H1 (cell line): ENCODE measurements around the gene LYPD1. TPM values are rescaled to one million over a fixed set of nuclear protein-coding genes. Genes with fewer than 3 reads are reported as not detected.

ENCODE experiments used
- CEBPB ChIP-seq: IDR thresholded peaks from 2 replicates; pipeline ENCODE4 v1.6.1; 2012; ENCODE audit warnings: low read depth, low read length
- RXRA ChIP-seq: IDR thresholded peaks from 2 replicates; pipeline ENCODE4 v1.6.1; 2011; ENCODE audit warnings: low read depth, mild to moderate bottlenecking, low read length, moderate library complexity; ENCODE audit not compliant: insufficient read depth
- polyA plus RNA-seq, 7 experiments: library from polyadenylated mRNA; depleted of rRNA in 3 of 7; stranded (reverse) in 5 of 7; unstranded in 2 of 7; fragments of >200 nt in 5 of 7; fragments of 200-250 nt in 2 of 7; gene quantifications; 1 replicate in 5 of 7; 2 replicates in 1 of 7; 4 replicates in 1 of 7; pipeline versions ENCODE4 v1.2.1 to v1.2.3, GENCODE V29; 2011 to 2013; ENCODE audit warnings: missing spikeins in 2 of 7, mixed read lengths in 2 of 7
- total RNA-seq: library from RNA; stranded (reverse); fragmentation: NEBNext Ultra II Directional; extraction: Animal tissue kit (Norgen Biotek cat#: 25700); gene quantifications from 2 replicates; pipeline ENCODE4 v1.2.1, GENCODE V29; 2021

LYPD1 gene
- total and polyA plus RNA-seq, 2 of the 8 experiments (the other 6 are each of a cell fraction or from before 2014, with no cell fraction given) = 1.9 to 2.7 TPM

- TF ChIP-seq RXRA (no peak), CEBPB (no peak)
Observed at GRCh38 chr2:132664096-132664495, 5.9 kb downstream of the LYPD1 start (continued).
